ENCODE results near the gene PGLYRP4.

PGLYRP4 gene, protein sequence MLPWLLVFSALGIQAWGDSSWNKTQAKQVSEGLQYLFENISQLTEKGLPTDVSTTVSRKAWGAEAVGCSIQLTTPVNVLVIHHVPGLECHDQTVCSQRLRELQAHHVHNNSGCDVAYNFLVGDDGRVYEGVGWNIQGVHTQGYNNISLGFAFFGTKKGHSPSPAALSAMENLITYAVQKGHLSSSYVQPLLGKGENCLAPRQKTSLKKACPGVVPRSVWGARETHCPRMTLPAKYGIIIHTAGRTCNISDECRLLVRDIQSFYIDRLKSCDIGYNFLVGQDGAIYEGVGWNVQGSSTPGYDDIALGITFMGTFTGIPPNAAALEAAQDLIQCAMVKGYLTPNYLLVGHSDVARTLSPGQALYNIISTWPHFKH

DNA sequence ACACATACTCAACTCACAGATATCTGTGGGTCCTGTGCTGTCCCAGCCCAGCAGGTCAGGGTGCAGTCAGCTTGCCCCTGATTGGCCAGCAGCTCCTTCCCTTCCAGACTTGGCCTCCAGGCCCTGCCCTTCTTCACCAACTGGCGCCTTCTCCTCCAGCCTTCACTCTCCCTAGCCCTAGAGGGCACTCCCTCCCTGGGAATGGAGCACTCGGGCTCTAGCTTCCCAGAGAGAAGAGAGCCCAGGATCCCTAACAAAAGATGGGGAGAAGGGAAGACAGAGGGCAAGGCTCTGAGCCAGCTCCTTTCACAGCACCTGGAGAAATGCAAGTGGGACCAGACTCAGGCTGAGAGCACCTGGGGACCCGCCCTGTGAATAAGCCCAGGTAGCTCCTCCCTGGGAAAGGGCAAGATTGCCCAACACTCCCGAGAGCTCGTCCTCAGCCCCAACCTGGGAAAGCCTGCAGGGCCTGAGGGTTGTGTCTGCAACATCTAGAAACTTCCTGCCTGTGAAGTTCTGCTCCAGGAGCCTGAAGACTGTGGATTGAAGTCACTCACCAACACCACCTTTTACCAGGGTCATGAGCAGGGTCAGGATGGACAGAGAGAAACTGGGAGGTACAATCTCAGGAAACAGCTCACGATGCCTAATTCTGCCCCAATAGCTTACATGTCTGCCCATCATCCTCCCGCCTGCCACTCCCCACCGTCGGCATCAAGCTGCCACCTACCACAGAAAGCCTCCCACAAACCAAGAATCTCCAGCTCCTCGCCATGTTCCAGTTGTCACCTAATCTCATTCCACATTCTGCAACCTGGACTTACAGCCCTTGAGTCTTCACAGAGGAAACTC lies at the start of gene PGLYRP4:
TSS of gene PGLYRP4 (minus strand) at position 331 of the 852 bp plus-strand sequence. CDS start 909 bp downstream, outside the sequence.
- no peak for DNase-seq (ENCODE audit: low read depth in 4 of 4, low spot score in 1 of 4)

DNA sequence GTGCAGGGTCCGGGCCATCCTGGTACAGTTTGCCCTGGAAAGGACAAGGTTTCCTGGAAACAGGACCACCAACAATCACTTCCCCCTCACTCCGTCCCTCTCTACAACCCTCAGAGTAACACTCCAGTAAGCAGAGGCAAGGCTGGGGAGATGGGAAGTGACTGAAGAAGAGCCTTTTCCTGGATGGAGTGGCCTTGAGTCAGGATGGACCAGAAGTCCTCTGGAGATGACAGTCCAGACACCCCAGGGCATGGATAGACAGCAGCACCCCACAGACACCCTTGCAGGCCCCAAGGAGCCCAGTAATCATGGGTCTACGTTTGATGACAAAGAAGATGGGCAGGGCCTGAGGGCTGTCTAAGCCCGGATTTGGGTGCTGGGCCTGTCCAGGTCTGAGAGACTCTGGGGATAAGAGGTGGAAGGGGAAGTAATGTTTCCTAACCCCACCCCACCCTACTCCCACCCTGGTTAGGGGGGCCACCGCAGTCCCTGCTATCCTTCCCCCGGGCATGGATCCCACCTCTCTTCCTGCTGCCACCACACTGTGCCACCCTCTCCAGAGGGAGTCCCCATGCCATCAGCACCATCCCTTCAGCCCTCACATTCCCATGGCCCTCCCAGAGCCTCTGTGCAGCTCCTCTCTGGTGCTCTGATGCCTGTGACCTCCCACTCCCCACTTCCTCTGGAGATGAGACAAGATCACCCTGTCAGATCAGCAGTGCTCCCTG lies 49.4 kb upstream of the PGLYRP4 start:
- DNase-seq (ENCODE audit: low read depth in 4 of 4, low spot score in 1 of 4) = no peak

- DNase-seq (ENCODE audit: low read depth in 4 of 4, low spot score in 1 of 4) = no peak
Observed at GRCh38 chr1:153397051-153397923, 48.6 kb upstream of the PGLYRP4 start.

GRCh38 chr1:153396461-153396860 lies 47.8 kb upstream of the PGLYRP4 start:
- no peak for DNase-seq (ENCODE audit: low read depth in 4 of 4, low spot score in 1 of 4)

DNA sequence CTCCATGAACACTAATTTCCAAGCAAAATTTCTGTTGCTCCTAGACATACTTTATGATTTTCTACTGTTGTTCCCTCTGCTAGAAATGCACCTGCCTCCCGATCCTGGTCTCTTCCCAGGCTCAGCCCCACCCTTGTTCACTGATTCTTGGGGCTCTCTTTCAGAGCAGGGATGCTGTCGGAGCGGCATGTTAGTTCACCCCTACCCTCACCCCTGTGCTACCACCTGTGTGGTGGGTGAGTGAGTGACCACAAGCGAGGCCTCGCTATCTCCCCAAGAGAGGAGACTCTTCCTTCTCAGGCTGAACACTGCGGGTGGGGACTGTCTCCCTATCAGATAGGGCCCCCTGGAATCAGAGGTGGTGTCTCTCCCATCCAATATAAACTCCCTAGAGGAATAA lies 47.1 kb upstream of the PGLYRP4 start:
- no peak for DNase-seq (ENCODE audit: low read depth in 4 of 4, low spot score in 1 of 4)

- no peak for DNase-seq (ENCODE audit: low read depth in 4 of 4, low spot score in 1 of 4)
Observed at GRCh38 chr1:153395136-153395685, 46.6 kb upstream of the PGLYRP4 start.

- DNase-seq (ENCODE audit: low read depth in 4 of 4, low spot score in 1 of 4) = no peak
Observed at GRCh38 chr1:153394391-153394790, 45.8 kb upstream of the PGLYRP4 start.

DNA sequence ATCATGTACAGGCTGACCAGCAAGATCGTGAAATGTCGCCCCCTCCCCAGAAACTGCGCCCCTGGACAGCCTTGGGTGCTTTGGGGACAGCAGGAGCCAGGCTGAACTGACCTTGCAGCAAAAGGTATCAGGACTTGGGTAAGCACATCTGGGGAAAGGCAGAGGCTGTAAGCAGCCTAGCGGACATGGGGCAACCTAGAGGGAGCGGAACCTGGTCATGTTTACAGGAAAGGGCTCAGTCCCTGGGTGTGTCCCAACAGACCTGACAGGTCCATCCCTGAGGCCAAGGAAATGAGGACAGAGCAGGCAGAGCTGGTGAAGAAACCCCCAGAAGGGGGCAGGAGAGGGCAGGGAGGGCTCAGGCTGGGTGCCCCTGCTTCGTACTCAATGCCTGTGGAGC lies 45.3 kb upstream of the PGLYRP4 start:
- DNase-seq (ENCODE audit: low read depth in 4 of 4, low spot score in 1 of 4) = no peak

- no peak for DNase-seq (ENCODE audit: low read depth in 4 of 4, low spot score in 1 of 4)
Observed at GRCh38 chr1:153392822-153393221, 44.2 kb upstream of the PGLYRP4 start.

GRCh38 chr1:153392258-153392657 lies 43.6 kb upstream of the PGLYRP4 start:
- DNase-seq (ENCODE audit: low read depth in 4 of 4, low spot score in 1 of 4) = no peak

GRCh38 chr1:153390938-153391710 lies 42.5 kb upstream of the PGLYRP4 start, which contains the start of gene S100A8:
S100A8 (minus strand) TSS chr1:153391073; CDS start chr1:153390535, 538 bp downstream.
- no peak for DNase-seq (ENCODE audit: low read depth in 4 of 4, low spot score in 1 of 4)

GRCh38 chr1:153389973-153390879 lies 41.6 kb upstream of the PGLYRP4 start:
- no peak for DNase-seq (ENCODE audit: low read depth in 4 of 4, low spot score in 1 of 4)

GRCh38 chr1:153389401-153389800 lies 40.8 kb upstream of the PGLYRP4 start:
- DNase-seq (ENCODE audit: low read depth in 4 of 4, low spot score in 1 of 4) = no peak

- no peak for DNase-seq (ENCODE audit: low read depth in 4 of 4, low spot score in 1 of 4)
Observed at GRCh38 chr1:153387785-153388184, 39.1 kb upstream of the PGLYRP4 start.

DNA sequence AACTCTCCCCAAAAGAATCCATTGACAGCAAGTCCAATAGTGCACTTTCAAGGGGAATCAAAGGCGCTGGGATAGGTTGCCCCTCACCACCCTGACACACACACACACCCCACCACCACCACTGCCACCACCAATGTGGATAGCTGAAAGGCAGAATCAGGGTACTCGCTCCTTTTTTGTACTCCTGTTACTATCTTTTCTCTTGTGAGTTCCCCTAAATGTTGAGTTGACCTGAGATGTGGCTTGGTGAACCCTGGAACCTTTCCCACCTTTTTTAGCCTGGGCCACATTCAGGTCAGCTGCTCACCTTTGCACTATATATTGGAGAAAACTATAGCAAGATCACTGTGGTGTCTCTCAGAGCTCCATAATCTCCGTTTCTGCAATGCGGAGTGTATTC lies 38.4 kb upstream of the PGLYRP4 start:
- no peak for DNase-seq (ENCODE audit: low read depth in 4 of 4, low spot score in 1 of 4)

DNA sequence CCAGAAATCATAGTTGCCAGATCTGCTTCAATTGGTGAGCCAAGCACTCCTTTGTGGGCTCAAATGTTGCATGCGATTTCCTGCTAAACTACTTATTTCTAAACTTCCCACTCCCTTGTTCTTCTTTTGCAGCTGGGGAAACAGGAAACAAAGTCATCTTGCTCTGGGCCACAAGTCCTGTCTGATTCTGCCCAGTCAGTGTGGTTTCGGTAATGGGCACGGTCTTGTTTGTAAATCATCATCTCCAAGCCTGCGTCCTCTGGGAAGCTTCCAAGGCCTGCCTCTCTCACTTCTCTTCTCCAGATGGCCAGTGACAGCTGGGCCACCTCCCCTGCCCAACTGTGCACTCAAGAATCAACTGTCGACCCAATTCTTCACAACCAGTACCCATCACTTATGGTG lies 37.9 kb upstream of the PGLYRP4 start:
- DNase-seq (ENCODE audit: low read depth in 4 of 4, low spot score in 1 of 4) = no peak

GRCh38 chr1:153384958-153385580 lies 36.4 kb upstream of the PGLYRP4 start:
- no peak for DNase-seq (ENCODE audit: low read depth in 4 of 4, low spot score in 1 of 4)

DNA sequence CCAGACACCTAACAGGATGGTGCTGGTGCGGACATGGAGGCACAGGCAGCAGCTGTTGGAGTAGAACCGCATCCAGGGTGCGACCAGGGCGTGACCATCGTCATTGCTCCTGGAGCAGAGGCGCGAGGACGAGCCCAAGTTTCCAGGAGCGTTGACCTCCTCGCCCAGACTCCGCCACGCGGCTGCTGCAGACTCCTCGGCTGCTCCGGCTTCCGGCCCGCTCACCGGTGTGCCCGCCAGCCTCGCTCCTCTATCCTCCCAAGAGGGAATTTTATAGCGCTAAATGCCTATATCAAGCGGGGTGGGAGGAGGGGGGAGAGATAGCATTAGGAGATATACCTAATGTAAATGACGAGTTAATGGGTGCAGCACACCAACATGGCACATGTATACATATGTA lies 32.1 kb upstream of the PGLYRP4 start:
- DNase-seq (ENCODE audit: low read depth in 4 of 4, low spot score in 1 of 4) = no peak
